RWPE2 (cell line): ENCODE results near the gene F3.
"Not testable (repeated sequence)": the region's sequence is repeated elsewhere in the genome, so short reads cannot be mapped to it uniquely, and the experiment has no call there.

Experiments
- ATAC-seq: fragments of 200-7000 bp; cut with Tn5 transposase; 3 replicates; pipeline ENCODE4 v1.9.1; 2021; ENCODE audit warnings: low read depth
- DNase-seq: peaks from one replicate; pipeline ENCODE4 v3.0.0-alpha.2; 2020; ENCODE audit warnings: low spot score
- H3K27ac ChIP-seq: fragments of 450-650 bp; 2 replicates; pipeline ENCODE4 v1.5.1; 2017; ENCODE audit warnings: mild to moderate bottlenecking; ENCODE audit not compliant: poor library complexity, severe bottlenecking
- H3K27me3 ChIP-seq: fragments of 250-450 bp; sonication (Bioruptor Pico); 2 replicates; pipeline ENCODE4 v1.5.1; 2021; ENCODE audit warnings: mild to moderate bottlenecking, moderate library complexity; ENCODE audit not compliant: insufficient read depth, poor library complexity, severe bottlenecking
- H3K36me3 ChIP-seq: fragments of 250-450 bp; sonication (Bioruptor Pico); 2 replicates; pipeline ENCODE4 v1.5.1; 2020; ENCODE audit warnings: low read depth, mild to moderate bottlenecking, moderate library complexity
- H3K4me1 ChIP-seq: fragments of 250-450 bp; sonication (Bioruptor Pico); 2 replicates; pipeline ENCODE4 v1.5.1; 2021; ENCODE audit warnings: mild to moderate bottlenecking, moderate library complexity; ENCODE audit not compliant: insufficient read depth, poor library complexity, severe bottlenecking
- H3K4me3 ChIP-seq: fragments of 250-450 bp; sonication (Bioruptor Pico); 2 replicates; pipeline ENCODE4 v1.5.1; 2021; ENCODE audit warnings: mild to moderate bottlenecking, moderate library complexity; ENCODE audit not compliant: severe bottlenecking
- H3K9me3 ChIP-seq: fragments of 250-450 bp; sonication (Bioruptor Pico); 2 replicates; pipeline ENCODE4 v1.5.1; 2021; ENCODE audit warnings: mild to moderate bottlenecking, moderate library complexity; ENCODE audit not compliant: severe bottlenecking
- TF ChIP-seq, protein P1 (sequence below): fragments of 450-650 bp; IDR thresholded peaks from one replicate; pipeline ENCODE4 v1.5.1; 2017; ENCODE audit warnings: mild to moderate bottlenecking, moderate library complexity; ENCODE audit not compliant: poor library complexity, severe bottlenecking

Gene F3

DNA sequence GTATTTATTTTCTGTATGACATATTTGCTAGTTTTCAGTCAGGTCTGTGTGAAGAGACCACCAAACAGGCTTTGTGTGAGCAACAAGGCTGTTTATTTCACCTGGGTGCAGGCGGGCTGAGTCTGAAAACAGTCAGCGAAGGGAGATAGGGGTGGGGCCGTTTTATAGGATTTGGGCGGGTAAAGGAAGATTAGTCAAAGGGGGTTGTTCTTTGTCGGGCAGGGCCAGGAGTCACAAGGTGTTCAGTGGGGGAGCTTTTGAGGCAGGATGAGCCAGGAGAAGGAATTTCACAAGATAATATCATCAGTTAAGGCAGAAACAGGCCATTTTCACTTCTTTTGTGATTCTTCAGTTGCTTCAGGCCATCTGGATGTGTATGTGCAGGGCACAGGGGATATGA lies 24.9 kb upstream of the F3 start:
- H3K27ac ChIP-seq: peak overlapping the region; percentile 48
- H3K4me1 ChIP-seq: peaks cover 11% of the 10 kb centered on the region
- not testable (repeated sequence) for H3K9me3 ChIP-seq, H3K27me3 ChIP-seq, H3K36me3 ChIP-seq, H3K4me3 ChIP-seq, DNase-seq
- ATAC-seq: peak; percentile 86

DNA sequence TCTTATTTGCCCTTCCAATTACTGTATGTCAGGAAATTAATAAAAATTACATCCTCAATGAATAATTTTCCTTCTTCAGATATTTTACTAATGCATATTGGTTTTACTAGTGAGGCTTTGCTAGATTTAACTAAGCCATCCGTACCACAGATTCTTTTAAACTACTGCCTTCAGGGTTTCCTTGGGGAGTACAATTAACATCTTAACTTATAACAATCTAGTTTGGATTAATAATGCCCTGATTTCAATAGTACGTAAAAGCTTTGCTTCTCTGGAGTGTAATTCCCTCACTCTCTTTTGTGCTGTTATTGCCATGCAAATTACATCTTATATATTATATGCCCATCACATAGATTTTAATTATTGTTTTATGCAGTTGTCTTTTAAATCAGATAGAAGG lies 24.3 kb upstream of the F3 start:
- Histone ChIP-seq H3K27ac (peak overlapping the region; percentile 48), H3K9me3 (peaks cover 2% of the 10 kb centered on the region), H3K36me3 (no peaks in the 10 kb centered on the region), H3K27me3 (no peaks in the 10 kb centered on the region), H3K4me1 (peaks cover 11% of the 10 kb centered on the region), H3K4me3 (no peak overlapping the region)
- ATAC-seq: no peak
- DNase-seq: no peak
- TF ChIP-seq, protein P1, sequence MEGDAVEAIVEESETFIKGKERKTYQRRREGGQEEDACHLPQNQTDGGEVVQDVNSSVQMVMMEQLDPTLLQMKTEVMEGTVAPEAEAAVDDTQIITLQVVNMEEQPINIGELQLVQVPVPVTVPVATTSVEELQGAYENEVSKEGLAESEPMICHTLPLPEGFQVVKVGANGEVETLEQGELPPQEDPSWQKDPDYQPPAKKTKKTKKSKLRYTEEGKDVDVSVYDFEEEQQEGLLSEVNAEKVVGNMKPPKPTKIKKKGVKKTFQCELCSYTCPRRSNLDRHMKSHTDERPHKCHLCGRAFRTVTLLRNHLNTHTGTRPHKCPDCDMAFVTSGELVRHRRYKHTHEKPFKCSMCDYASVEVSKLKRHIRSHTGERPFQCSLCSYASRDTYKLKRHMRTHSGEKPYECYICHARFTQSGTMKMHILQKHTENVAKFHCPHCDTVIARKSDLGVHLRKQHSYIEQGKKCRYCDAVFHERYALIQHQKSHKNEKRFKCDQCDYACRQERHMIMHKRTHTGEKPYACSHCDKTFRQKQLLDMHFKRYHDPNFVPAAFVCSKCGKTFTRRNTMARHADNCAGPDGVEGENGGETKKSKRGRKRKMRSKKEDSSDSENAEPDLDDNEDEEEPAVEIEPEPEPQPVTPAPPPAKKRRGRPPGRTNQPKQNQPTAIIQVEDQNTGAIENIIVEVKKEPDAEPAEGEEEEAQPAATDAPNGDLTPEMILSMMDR: no peak

DNA sequence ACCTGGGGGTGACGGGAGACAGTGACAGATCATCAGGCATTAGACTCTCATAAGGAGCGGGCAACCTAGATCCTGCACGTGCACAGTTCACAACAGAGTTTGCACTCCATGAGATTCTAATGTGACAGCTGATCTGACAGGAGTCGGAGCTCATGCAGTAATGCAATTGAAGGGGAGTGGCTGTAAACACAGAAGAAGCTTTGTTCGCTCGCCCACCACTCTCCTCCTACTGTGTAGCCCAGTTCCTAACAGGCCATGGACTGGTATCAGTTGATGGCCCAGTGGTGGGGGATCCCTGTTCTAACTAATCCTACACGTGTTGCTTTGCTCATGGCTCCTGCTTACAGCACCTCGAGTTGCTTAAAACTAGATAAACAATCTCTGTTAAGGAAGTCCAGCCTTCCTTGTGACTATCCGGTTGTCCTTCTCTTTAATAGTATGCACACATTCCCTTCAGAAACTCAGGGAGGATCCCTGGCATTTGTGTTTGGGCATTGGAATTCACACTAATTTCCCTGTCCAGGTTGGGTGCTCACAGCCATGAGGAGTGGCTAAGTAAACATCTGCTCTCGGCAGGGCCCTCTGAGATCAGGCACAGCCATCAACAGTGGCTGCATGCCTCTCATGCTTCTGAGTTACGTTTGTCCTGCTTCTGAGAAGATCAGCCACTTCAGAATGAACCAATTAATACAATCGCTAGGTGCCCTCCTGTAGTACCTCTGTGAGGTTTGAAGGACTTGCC lies 21.1 kb upstream of the F3 start:
- no peaks in the 10 kb centered on the region for H3K27me3 ChIP-seq
- peaks cover 2% of the 10 kb centered on the region for H3K9me3 ChIP-seq
- DNase-seq (no peak), ATAC-seq (no peak)
- H3K36me3 ChIP-seq: no peaks in the 10 kb centered on the region
- peaks cover 11% of the 10 kb centered on the region for H3K4me1 ChIP-seq
- TF ChIP-seq, protein P1: no peak
- no peak overlapping the region for H3K27ac ChIP-seq
- H3K4me3 ChIP-seq: no peak overlapping the region

DNA sequence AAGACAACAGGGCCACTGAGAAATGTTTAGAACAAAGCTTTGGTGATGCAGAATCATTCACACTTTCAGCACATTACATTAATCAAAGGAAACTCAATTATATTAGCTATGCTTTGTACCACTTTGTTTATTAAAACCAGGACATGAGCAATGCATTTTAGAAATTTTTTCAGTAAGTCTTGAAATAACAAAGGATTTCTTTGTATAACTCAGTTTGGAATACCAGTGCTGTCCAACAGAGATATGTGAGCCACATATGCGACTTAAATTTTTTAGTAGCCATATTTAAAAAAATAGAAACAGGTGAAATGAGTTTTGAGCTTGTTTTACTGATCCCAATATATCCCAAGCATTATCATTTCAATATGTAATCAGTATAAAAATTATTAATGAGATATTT lies 18.8 kb upstream of the F3 start:
- H3K27me3 ChIP-seq: no peaks in the 10 kb centered on the region
- peaks cover 2% of the 10 kb centered on the region for H3K9me3 ChIP-seq
- no peaks in the 10 kb centered on the region for H3K4me1 ChIP-seq
- DNase-seq (no peak), ATAC-seq (peak; percentile 41; the same call in 1 of the 3 replicates)
- no peaks in the 10 kb centered on the region for H3K36me3 ChIP-seq
- TF ChIP-seq, protein P1: no peak
- peak overlapping the region; percentile 30 for H3K27ac ChIP-seq
- no peak overlapping the region for H3K4me3 ChIP-seq

DNA sequence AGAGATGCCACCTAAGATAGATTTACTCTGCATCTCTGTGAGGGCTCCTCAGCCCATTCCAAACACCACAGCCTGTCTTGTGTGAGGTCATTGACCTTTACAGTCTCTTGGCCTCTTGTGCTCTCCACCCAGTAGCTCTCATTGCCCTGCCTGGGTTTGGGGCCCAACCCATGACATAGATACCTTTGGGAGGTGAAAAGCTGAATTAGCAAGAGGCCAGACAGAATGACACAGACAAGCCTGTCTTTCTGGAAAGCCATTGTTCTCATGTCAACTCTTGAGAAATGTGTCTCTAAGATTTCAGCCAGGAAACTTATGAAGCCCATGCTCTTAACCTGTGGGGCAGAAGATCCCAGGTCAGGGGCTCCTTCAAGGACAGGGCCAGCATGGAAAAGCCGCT lies 18.4 kb upstream of the F3 start:
- peaks cover 3% of the 10 kb centered on the region for H3K4me1 ChIP-seq
- TF ChIP-seq, protein P1: no peak
- 0 out of 3 replicates have a peak, but pooled peaks have one; percentile 17 for ATAC-seq
- DNase-seq: no peak
- H3K27me3 ChIP-seq: no peaks in the 10 kb centered on the region
- H3K4me3 ChIP-seq: no peak overlapping the region
- H3K9me3 ChIP-seq: peaks cover 2% of the 10 kb centered on the region
- H3K36me3 ChIP-seq: no peaks in the 10 kb centered on the region
- H3K27ac ChIP-seq: peak overlapping the region; percentile 30
